Muscle layer of colon (tissue), 2 donors: ENCODE results near the gene GPBP1L1.

Experiments
- H3K27ac ChIP-seq: one replicate; pipeline ENCODE4 v1.7.0; 2013; ENCODE audit warnings: low read depth, mild to moderate bottlenecking, low read length, moderate library complexity
- H3K27me3 ChIP-seq, 2 donors: one replicate each; pipeline ENCODE4 v1.7.0; 2013; ENCODE audit warnings: low read length in 2 of 2, mild to moderate bottlenecking in 2 of 2; ENCODE audit not compliant: insufficient read depth in 2 of 2, control insufficient read depth in 1 of 2
- H3K36me3 ChIP-seq: one replicate; pipeline ENCODE4 v1.7.0; 2013; ENCODE audit warnings: mild to moderate bottlenecking, low read length; ENCODE audit not compliant: insufficient read depth
- H3K4me1 ChIP-seq: one replicate; pipeline ENCODE4 v1.7.0; 2013; ENCODE audit warnings: mild to moderate bottlenecking, low read length; ENCODE audit not compliant: insufficient read depth
- H3K4me3 ChIP-seq, 2 donors: one replicate each; pipeline ENCODE4 v1.7.0; 2013; ENCODE audit warnings: low read length in 2 of 2, low read depth in 1 of 2, mild to moderate bottlenecking in 1 of 2, moderate library complexity in 1 of 2
- H3K9ac ChIP-seq: one replicate; pipeline ENCODE4 v1.7.0; 2013; ENCODE audit warnings: low read length
- H3K9me3 ChIP-seq: one replicate; pipeline ENCODE4 v1.7.0; 2013; ENCODE audit warnings: mild to moderate bottlenecking, low read length
- donor health status: abdominal sarcoma.
- donor health status: Adenocarcinoma of cecum.

Gene GPBP1L1

DNA sequence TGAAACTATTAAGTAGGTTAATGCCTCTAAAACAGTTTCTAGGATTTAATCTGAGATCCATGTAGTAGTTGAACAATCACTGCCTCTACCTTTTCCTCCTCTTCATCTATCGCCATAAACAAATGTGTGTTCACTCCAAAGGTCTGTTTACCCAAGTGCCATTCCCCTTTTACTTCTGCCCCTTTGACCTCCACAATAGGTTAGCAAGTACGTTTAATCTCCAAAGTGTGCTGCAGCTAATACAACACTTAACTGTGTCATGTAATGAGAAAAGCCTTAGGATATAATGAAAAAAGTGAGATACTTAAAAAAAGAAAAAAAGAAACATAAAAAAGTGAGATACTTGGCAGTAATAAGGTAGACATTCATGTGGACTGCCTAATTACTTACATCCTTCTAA lies 28.2 kb downstream of the GPBP1L1 start:
- no peaks in the 10 kb centered on the region for H3K4me1 ChIP-seq
- no peak overlapping the region for H3K27ac ChIP-seq
- H3K9ac ChIP-seq = no peak overlapping the region
- H3K36me3 ChIP-seq = peaks cover 64% of the 10 kb centered on the region
- H3K4me3 ChIP-seq = no peak overlapping the region
- no peaks in the 10 kb centered on the region for H3K9me3 ChIP-seq
- no peaks in the 10 kb centered on the region for H3K27me3 ChIP-seq

DNA sequence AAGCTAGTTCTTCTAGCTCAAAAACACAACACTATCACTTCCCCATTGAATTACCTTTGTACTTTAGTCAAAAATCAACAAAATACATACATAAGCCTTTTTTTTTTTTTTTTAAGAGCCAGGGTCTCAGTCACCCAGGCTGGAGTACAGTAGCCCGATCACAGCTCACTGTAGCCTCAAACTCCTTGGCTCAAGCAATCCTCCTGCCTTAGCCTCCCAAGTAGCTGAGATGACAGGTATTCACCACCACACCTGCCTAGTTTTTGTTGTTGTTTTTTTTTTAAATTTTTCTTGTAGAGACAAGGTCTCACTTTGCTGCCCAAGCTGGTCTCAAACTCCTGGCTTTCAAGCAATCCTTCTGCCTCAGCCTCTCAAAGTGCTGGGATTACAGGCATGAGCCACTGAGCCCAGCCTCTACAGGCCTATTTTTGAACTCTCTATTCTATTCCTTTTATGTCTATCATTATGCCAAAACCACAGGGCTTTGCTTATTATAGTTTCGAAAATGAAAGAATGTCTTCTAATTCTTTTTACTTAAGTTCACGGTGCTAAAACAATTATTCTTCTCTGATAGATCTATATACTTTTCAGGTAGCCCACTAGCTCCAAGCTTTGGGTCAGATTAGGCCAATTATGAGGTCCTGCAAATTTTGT lies 29.6 kb downstream of the GPBP1L1 start:
- Histone ChIP-seq H3K4me1 (no peaks in the 10 kb centered on the region), H3K9me3 (no peaks in the 10 kb centered on the region), H3K4me3 (no peak overlapping the region), H3K27ac (no peak overlapping the region), H3K27me3 (no peaks in the 10 kb centered on the region), H3K9ac (no peak overlapping the region), H3K36me3 (peaks cover 77% of the 10 kb centered on the region)

DNA sequence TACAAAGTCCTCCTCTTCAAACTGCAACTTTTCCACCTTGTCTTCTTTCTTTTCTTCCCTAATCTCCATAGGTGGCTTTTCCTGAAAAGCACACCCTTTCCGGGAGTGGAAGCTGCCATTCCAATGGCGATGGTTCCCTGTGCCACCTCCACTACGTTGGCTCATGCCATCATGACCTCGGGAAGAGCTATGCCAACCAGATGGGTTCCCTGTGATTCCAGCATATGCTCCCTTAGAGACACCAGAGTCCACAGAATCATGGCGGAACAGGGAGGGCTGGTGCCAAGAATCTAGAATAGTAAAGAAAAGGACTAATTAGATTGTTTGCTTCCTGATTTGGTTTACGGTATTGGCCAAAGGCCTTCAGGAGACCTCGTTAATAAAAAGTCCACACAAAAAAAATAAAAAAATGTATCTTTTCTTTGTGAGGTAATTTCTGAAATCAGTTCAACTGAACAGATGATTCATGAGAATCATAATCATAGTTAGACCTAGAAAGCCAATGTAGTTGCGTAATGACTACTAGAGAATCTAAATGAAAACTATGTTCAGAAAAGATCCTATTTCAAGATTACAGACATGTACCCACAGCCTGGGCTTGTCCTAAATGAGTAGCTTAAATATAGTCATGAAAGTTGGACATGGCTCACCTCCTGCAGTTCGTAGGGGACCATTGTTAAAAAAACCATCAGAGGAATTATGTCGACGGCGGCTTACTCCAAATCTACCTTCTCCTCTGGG lies 31.6 kb downstream of the GPBP1L1 start:
- H3K9me3 ChIP-seq = no peaks in the 10 kb centered on the region
- H3K9ac ChIP-seq = no peak overlapping the region
- H3K27me3 ChIP-seq = no peaks in the 10 kb centered on the region
- no peaks in the 10 kb centered on the region for H3K4me1 ChIP-seq
- no peak overlapping the region for H3K4me3 ChIP-seq
- no peak overlapping the region for H3K27ac ChIP-seq
- peaks cover 89% of the 10 kb centered on the region for H3K36me3 ChIP-seq

DNA sequence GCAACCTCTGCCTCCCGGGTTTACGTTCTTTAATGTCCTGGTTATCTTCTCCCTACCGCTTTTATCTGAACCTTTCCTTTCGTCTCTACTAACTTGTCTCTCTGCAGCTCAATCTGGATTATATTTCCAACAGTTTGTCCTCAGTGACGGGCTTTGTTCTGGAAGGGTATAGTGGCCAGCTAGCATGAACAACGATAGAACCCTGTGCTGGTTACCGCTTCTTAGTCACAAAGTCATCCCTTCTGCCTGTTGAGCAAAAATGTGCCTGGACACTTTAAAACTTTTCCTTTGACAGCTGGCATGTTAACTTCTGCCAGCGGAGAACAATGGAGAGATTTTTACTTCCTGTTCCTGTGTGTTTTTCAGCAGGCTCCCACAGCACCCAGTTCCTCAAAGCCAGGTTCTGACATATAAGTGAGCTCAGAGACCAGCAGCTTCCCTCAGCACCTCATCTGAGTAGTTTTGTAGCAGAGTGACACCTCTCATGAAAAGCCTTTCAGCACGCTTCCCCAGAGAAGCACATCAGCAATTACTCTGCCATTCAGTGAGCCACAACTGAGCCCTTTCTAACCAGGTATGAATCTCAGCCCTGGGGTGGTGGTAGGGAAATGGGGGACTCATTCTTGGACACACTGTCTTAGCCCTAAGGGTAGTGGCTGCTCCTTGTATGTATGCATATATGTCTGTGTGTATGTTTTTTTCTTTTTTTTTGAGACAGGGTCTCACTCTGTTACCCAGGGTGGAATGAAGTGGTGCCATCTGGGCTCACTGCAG lies 38.9 kb downstream of the GPBP1L1 start:
- Histone ChIP-seq H3K36me3 (peaks cover 31% of the 10 kb centered on the region), H3K4me3 (no peak overlapping the region), H3K27me3 (no peaks in the 10 kb centered on the region), H3K4me1 (peaks cover 5% of the 10 kb centered on the region), H3K27ac (no peak overlapping the region), H3K9ac (no peak overlapping the region), H3K9me3 (no peaks in the 10 kb centered on the region)

DNA sequence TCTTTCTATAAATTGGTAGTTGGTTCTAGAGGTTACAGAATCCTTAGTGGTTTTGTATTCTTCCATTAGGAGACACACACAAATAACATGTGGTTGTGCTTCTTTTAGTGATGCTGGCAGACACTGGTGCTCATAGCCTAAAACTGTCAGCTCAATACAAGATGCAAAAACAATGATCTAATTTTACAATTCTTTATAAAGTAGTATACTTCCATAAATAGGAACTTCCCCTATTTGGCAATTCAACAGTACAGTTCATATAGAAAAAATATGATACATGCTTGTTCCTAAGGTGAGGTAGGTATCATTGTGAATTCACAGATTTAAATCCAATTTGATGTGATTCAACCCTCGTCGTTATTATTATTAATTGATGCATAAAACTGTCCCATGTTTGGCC lies 41.7 kb downstream of the GPBP1L1 start:
- H3K27ac ChIP-seq = no peak overlapping the region
- peaks cover 29% of the 10 kb centered on the region for H3K36me3 ChIP-seq

DNA sequence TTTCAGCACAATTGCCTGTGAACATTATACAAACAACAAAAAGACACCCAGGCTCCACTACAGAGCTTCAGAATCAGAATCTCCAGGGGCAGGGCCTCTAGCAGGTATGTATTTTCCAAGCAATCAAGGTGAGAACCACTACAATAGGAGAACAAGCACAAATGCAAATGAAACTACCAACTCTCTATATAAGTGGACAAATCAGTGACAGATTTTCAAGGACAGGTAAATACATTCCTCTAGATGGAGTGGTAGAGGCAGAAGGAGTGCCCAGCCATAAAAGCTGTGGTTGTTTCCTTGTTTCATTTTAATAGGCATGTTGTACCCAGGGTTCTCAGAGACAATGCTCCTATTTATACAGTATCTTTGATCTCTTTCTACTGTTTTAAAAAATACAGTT lies 42.4 kb downstream of the GPBP1L1 start:
- Histone ChIP-seq H3K27ac (no peak overlapping the region), H3K9me3 (no peaks in the 10 kb centered on the region), H3K4me3 (no peak overlapping the region), H3K4me1 (peaks cover 5% of the 10 kb centered on the region), H3K27me3 (no peaks in the 10 kb centered on the region), H3K36me3 (peaks cover 32% of the 10 kb centered on the region), H3K9ac (no peak overlapping the region)

More for the DNA sequence above, 41.7 kb downstream of the GPBP1L1 start:
- Histone ChIP-seq H3K9me3 (no peaks in the 10 kb centered on the region), H3K9ac (no peak overlapping the region), H3K4me3 (no peak overlapping the region), H3K4me1 (peaks cover 5% of the 10 kb centered on the region), H3K27me3 (no peaks in the 10 kb centered on the region)

DNA sequence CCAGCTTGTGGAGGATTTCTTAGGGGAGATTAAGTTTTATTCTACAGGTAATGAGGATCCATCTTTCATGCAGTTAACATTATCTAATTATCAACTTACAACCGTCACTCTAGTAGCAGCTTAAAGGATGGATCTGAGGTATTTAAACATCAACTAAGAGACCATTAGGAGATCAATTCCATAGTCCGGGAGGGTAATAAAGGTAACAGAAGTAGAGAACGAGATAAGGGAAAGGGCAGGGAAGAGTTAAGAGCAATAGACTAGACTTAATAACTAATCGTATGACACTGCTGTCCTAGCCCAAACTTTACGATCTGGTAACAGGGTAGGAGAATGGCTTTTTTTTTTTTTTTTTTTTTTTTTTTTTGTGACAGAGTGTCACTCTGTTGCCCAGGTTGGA lies 43.0 kb downstream of the GPBP1L1 start:
- Histone ChIP-seq H3K36me3 (peaks cover 37% of the 10 kb centered on the region), H3K4me3 (no peak overlapping the region), H3K9ac (no peak overlapping the region), H3K27me3 (no peaks in the 10 kb centered on the region), H3K27ac (no peak overlapping the region), H3K9me3 (no peaks in the 10 kb centered on the region), H3K4me1 (peaks cover 5% of the 10 kb centered on the region)

DNA sequence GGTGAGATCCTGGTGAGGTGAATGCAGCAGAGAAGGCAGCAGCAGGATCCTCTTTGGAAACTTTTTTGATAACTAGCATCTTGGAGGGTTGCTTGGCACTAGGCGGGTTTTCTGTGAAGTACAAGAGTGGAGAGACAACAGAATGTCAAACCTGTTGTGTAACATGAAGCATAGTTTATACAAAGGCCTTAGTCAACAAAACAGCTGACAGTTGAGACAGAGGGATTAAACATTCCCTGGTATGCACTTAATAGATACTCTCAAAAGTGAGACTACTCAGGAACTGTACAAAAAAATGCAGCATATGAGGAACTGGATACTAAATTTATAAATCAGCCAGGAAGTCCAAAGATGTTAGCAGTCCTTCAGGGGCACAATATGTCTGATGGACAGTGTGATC lies 46.0 kb downstream of the GPBP1L1 start:
- no peaks in the 10 kb centered on the region for H3K9me3 ChIP-seq
- H3K4me1 ChIP-seq = peaks cover 5% of the 10 kb centered on the region
- H3K27me3 ChIP-seq = no peaks in the 10 kb centered on the region
- no peak overlapping the region for H3K27ac ChIP-seq
- no peak overlapping the region for H3K4me3 ChIP-seq
- no peak overlapping the region for H3K9ac ChIP-seq
- peaks cover 58% of the 10 kb centered on the region for H3K36me3 ChIP-seq

DNA sequence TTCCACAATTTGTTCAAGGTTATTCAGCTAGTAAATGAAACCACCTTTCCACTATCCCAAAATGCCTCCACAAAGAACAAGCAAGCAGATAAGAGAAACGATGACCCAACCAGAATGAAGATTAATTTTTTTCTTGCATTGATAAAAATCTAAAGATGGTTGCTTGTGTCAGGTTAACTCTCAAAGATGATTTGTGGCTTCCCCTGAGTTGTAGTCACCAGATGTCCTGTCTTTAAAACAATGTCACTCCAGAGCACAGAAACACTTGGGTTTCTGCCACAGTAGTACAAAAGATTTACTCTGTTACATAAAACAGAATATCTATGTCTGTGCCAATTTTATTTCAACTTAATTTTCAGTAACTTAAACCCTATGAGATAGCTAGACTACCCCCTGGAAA lies 51.1 kb downstream of the GPBP1L1 start:
- H3K9me3 ChIP-seq = no peaks in the 10 kb centered on the region
- peaks cover 78% of the 10 kb centered on the region for H3K36me3 ChIP-seq
- H3K4me3 ChIP-seq = no peak overlapping the region
- no peak overlapping the region for H3K27ac ChIP-seq
- no peak overlapping the region for H3K9ac ChIP-seq
- H3K27me3 ChIP-seq = no peaks in the 10 kb centered on the region
- no peaks in the 10 kb centered on the region for H3K4me1 ChIP-seq

DNA sequence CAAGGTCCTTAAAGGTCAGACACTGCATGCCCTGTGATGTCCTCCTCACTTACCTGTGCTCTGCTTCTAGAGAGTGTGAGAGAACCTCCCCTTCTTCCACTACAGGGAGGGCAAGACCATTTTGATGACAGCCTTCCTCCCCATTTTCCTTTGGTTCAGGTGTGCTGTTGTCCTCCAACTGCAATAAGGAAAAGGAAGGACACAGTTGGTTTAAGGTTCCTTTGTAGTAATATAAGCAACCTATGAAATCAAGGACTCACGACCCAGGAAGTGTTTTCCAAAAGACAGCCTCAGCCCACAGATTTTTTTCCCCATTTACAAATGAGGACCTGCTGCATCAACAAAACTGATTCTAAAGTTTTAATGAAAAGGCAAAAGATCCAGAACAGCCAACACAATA lies 55.9 kb downstream of the GPBP1L1 start:
- no peak overlapping the region for H3K27ac ChIP-seq
- H3K36me3 ChIP-seq = peaks cover 69% of the 10 kb centered on the region
- no peak overlapping the region for H3K4me3 ChIP-seq
- H3K9me3 ChIP-seq = no peaks in the 10 kb centered on the region
- H3K4me1 ChIP-seq = no peaks in the 10 kb centered on the region
- no peak overlapping the region for H3K9ac ChIP-seq
- no peaks in the 10 kb centered on the region for H3K27me3 ChIP-seq

DNA sequence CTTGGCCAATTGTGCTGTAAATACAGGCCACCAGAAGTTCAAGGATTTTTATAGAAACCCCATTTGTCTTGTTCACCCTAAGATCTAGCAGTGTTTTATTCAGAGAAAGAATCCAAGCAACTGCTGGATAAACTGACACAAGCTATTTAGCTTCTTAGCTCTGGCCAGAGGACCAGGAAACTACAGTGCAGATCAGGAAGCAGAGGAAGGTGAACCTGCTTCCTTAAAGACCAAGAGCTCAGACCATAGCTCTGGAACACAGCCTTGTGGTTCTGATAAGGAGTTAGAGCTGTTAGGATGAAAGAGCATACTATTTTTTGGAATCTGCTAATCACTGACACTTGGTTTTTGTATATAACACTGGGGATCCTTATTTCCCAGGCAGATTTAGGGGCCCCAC lies 57.3 kb downstream of the GPBP1L1 start:
- Histone ChIP-seq H3K27ac (no peak overlapping the region), H3K4me1 (no peaks in the 10 kb centered on the region), H3K4me3 (no peak overlapping the region), H3K27me3 (no peaks in the 10 kb centered on the region), H3K36me3 (peaks cover 61% of the 10 kb centered on the region), H3K9ac (no peak overlapping the region), H3K9me3 (no peaks in the 10 kb centered on the region)
